Thyroid gland (tissue), 4 donors: ENCODE data around the gene E2F6.

Experiments
- CTCF ChIP-seq, 6 experiments: fragments of 200-600 bp in 3 of 6; fragments of 450-650 bp in 3 of 6; sonication (generic) in 3 of 6; IDR thresholded peaks; one replicate each; pipeline ENCODE4 v1.5.1; 2016 to 2019; ENCODE audit warnings: antibody characterized with exemption in 6 of 6, mild to moderate bottlenecking in 2 of 6, inconsistent platforms in 1 of 6, moderate library complexity in 1 of 6
- POLR2A ChIP-seq, 2 donors: fragments of 450-650 bp; IDR thresholded peaks; one replicate each; pipeline ENCODE4 v1.6.1; 2017; ENCODE audit warnings: antibody characterized with exemption in 2 of 2, mild to moderate bottlenecking in 2 of 2, moderate library complexity in 1 of 2

GRCh38 chr2:11502740-11503292 lies 36.9 kb upstream of the E2F6 start:
- TF ChIP-seq CTCF (IDR thresholded peaks at IDR 0.05) (no peak), POLR2A (IDR thresholded peaks at IDR 0.05) (no peak)
